Lung (tissue), 12 donors: ENCODE measurements around the gene ANKRD27. TPM values are rescaled to one million over a fixed set of nuclear protein-coding genes. Genes with fewer than 3 reads are reported as not detected.

Experiments used
- ATAC-seq: fragments of 200-7000 bp; cut with Tn5 transposase; one replicate; pipeline ENCODE4 v1.9.1; 2020; ENCODE audit warnings: moderate number of reproducible peaks; ENCODE audit not compliant: insufficient read depth, low FRiP score
- DNase-seq, 3 donors: peaks; one replicate each; pipeline ENCODE4 v3.0.0-alpha.2; 2013 to 2017
- H3K27ac ChIP-seq, 2 donors: one replicate each; pipeline ENCODE4 v1.5.1; 2013; ENCODE audit warnings: mild to moderate bottlenecking in 2 of 2, moderate library complexity in 2 of 2, control low read depth in 1 of 2, inconsistent platforms in 1 of 2, low read depth in 1 of 2, low read length in 1 of 2
- H3K27me3 ChIP-seq, 3 donors: one replicate each; pipeline ENCODE4 v1.5.1; 2013; ENCODE audit warnings: low read length in 2 of 3; ENCODE audit not compliant: control insufficient read depth in 3 of 3, insufficient read depth in 3 of 3
- H3K36me3 ChIP-seq, 4 donors: one replicate each; pipeline ENCODE4 v1.5.1; 2013; ENCODE audit warnings: low read length in 4 of 4, mild to moderate bottlenecking in 1 of 4, moderate library complexity in 1 of 4; ENCODE audit not compliant: control insufficient read depth in 4 of 4, insufficient read depth in 4 of 4
- H3K4me1 ChIP-seq, 5 donors: one replicate each; pipeline ENCODE4 v1.5.1; 2013; ENCODE audit warnings: low read length in 5 of 5, mild to moderate bottlenecking in 2 of 5, moderate library complexity in 1 of 5; ENCODE audit not compliant: control insufficient read depth in 5 of 5, insufficient read depth in 5 of 5
- H3K4me3 ChIP-seq: one replicate; pipeline ENCODE4 v1.5.1; 2013; ENCODE audit warnings: mild to moderate bottlenecking, control low read depth, moderate library complexity
- H3K9ac ChIP-seq, 2 donors: one replicate each; pipeline ENCODE4 v1.5.1; 2013; ENCODE audit warnings: low read length in 2 of 2, control low read depth in 1 of 2; ENCODE audit not compliant: insufficient read depth in 1 of 2
- H3K9me3 ChIP-seq, 4 donors: one replicate each; pipeline ENCODE4 v1.5.1; 2013; ENCODE audit warnings: low read length in 3 of 4, mild to moderate bottlenecking in 1 of 4, moderate library complexity in 1 of 4; ENCODE audit not compliant: control insufficient read depth in 4 of 4, insufficient read depth in 3 of 4
- WGBS, 2 donors: extraction: QIAGEN DNeasy Blood & Tissue Kit; methylation state at CpG; one replicate each; pipeline ENCODE4 v1.1.7; 2013; 5-methylcytosine and 5-hydroxymethylcytosine counted together
- polyA plus RNA-seq, 2 donors: library from polyadenylated mRNA; stranded (reverse); fragments of 200-250 nt; gene quantifications; one replicate each; pipeline ENCODE4 v1.2.1, GENCODE V29; 2013
- total RNA-seq, 2 donors: library from RNA; depleted of rRNA in 1 of 2; stranded (reverse); fragments of >200 nt in 1 of 2; gene quantifications; one replicate each; pipeline ENCODE4 v1.2.1, GENCODE V29; 2014 to 2021
- TF ChIP-seq, protein P1 (sequence below): IDR thresholded peaks from 2 replicates; pipeline ENCODE4 v1.5.1; 2012; ENCODE audit warnings: mild to moderate bottlenecking; ENCODE audit errors: control extremely low read depth, extremely low read depth
- donor health status: control.
- donor health status: control.
- donor health status: Bipolar disorder and iron deficiency.
- donor health status: healthy.
- donor health status: DM: yes; HTN: yes; CAD: no.

ANKRD27 gene
- total and polyA plus RNA-seq, 4 donors = 8.9 to 31.5 (median 22.5) TPM

DNA sequence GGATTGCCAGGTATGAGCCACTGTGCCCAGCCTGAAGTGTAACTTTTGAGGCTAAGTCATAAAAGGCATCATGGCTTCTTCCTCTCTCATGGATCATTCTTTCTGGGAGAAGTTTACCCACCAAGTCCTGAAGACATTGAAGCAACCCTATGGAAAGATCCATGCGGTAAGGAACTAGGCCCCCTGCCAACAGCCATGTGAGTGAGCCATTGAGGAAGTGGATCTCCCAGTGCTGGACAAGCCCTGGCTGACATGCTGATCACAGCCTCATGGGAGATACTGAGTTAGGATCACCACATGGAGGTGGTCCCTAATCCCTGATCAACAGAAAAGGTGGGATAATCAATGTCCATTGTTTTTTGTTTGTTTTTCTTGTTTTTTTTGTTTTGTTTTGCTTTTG lies 13.3 kb upstream of the ANKRD27 start:
- WGBS, 2 donors = 52 to 78% methylated on average over 1 of the region's 1 CpG
- H3K9ac ChIP-seq = no peak overlapping the region
- no peak overlapping the region for H3K4me3 ChIP-seq
- H3K9me3 ChIP-seq = no peaks in the 10 kb centered on the region
- no peaks in the 10 kb centered on the region for H3K36me3 ChIP-seq
- TF ChIP-seq, protein P1, sequence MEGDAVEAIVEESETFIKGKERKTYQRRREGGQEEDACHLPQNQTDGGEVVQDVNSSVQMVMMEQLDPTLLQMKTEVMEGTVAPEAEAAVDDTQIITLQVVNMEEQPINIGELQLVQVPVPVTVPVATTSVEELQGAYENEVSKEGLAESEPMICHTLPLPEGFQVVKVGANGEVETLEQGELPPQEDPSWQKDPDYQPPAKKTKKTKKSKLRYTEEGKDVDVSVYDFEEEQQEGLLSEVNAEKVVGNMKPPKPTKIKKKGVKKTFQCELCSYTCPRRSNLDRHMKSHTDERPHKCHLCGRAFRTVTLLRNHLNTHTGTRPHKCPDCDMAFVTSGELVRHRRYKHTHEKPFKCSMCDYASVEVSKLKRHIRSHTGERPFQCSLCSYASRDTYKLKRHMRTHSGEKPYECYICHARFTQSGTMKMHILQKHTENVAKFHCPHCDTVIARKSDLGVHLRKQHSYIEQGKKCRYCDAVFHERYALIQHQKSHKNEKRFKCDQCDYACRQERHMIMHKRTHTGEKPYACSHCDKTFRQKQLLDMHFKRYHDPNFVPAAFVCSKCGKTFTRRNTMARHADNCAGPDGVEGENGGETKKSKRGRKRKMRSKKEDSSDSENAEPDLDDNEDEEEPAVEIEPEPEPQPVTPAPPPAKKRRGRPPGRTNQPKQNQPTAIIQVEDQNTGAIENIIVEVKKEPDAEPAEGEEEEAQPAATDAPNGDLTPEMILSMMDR = no peak
- H3K27me3 ChIP-seq = no peaks in the 10 kb centered on the region
- ATAC-seq = no peak
- peaks cover 3 to 18% (median 10%) of the 10 kb centered on the region in 5 donors for H3K4me1 ChIP-seq
- peak in 1 of 3 donors; percentile 12 for DNase-seq
- H3K27ac ChIP-seq = no peak overlapping the region

DNA sequence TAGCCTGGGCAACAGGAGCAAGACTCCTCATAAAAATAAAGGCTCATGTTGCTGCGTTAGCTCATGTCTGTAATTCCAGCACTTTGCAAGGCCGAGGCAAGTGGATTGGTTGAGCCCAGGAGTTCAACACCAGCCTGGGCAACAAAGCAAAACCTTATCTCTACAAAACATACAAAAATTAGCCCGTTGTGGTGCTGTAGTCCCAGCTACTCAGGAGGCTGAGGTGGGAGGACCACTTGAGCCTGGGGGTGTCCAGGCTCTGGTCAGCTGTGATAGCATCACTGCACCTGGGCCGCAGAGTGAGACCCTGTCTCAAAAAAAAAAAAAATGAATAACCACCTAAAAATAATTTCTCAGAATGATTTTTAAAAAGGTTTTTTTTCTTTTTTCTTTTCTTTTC lies 12.7 kb upstream of the ANKRD27 start:
- DNase-seq (no peak), ATAC-seq (no peak)
- Histone ChIP-seq H3K27ac (no peak overlapping the region), H3K36me3 (no peaks in the 10 kb centered on the region), H3K4me3 (no peak overlapping the region), H3K9me3 (no peaks in the 10 kb centered on the region), H3K9ac (no peak overlapping the region), H3K4me1 (peaks cover 0 to 14% (median 5%) of the 10 kb centered on the region in 5 donors), H3K27me3 (no peaks in the 10 kb centered on the region)
- WGBS, 2 donors = 85 to 90% methylated on average over 4 of the region's 4 CpGs
- TF ChIP-seq, protein P1 = no peak

DNA sequence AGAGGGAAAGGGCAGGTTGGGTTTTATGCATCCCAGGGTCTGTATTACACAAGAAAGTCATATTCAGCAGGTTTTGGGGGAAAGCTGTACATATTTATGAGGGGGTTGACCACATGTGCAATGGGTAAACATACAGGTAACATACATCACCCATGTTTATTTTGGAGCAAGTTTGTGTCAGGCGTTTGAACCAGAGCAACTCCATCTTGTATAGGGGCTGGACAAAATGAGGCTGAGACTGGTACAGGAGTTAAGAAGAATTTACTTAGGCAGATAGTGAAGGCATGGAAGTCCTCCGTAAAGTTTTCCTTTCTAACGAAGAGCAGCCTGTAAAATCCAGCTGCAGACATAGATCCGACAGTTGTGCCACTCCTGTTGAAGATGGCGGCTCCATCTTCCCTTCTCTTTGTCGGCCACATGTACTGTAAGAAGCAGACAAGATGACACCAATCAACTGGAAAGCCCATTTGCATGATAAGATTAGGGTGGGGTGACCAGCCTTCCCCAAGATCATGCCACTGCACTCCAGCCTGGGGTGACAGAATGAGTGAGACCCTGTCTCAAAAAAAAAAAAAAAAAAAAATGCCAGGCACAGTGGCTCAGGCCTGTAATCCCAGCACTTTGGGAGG lies 12.0 kb upstream of the ANKRD27 start:
- no peaks in the 10 kb centered on the region for H3K36me3 ChIP-seq
- ATAC-seq (no peak), DNase-seq (no peak)
- TF ChIP-seq, protein P1 = no peak
- no peaks in the 10 kb centered on the region for H3K27me3 ChIP-seq
- H3K9me3 ChIP-seq = no peaks in the 10 kb centered on the region
- H3K9ac ChIP-seq = no peak overlapping the region
- no peak overlapping the region for H3K4me3 ChIP-seq
- 95 to 98% methylated on average over 6 of the region's 6 CpGs for WGBS, 2 donors
- H3K4me1 ChIP-seq = peaks cover 0 to 8% (median 3%) of the 10 kb centered on the region in 5 donors
- H3K27ac ChIP-seq = no peak overlapping the region

DNA sequence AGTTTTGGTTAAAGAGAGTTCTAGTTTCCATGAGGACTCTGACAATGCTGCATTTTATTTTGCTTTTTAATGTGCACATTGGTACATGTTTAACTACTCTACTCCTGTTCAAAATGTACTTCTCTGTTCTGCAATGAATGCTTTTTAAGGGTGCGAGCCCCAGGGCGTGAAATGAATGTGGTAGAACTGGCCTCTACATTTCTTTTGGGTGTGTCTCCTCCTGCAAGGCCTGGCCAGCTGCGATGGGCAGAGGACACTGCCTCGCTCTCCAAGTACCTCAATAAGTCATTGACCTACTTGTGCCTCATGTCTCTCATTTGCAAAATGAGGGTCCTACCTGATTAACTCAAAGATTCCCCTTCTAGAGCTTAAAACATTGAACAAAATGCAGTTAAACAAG lies 7.3 kb upstream of the ANKRD27 start:
- WGBS, 2 donors = 75 to 90% methylated on average over 4 of the region's 4 CpGs
- Histone ChIP-seq H3K36me3 (no peaks in the 10 kb centered on the region), H3K4me1 (peaks cover 0 to 6% (median 0%) of the 10 kb centered on the region in 5 donors), H3K27ac (no peak overlapping the region), H3K4me3 (no peak overlapping the region), H3K27me3 (peaks cover 0 to 16% (median 6%) of the 10 kb centered on the region in 3 donors), H3K9me3 (no peaks in the 10 kb centered on the region), H3K9ac (no peak overlapping the region)
- ATAC-seq (no peak), DNase-seq (no peak)
- TF ChIP-seq, protein P1 = no peak
